GM12873 (cell line): ENCODE results near the gene HPGDS.

Experiments used
- TF ChIP-seq, protein P1 (sequence below): IDR thresholded peaks from 2 replicates; pipeline ENCODE4 v1.5.1; 2012; ENCODE audit warnings: low read depth, mild to moderate bottlenecking, moderate library complexity, low read length, control low read depth; ENCODE audit not compliant: insufficient read depth; ENCODE audit errors: missing control alignments

The HPGDS gene

DNA sequence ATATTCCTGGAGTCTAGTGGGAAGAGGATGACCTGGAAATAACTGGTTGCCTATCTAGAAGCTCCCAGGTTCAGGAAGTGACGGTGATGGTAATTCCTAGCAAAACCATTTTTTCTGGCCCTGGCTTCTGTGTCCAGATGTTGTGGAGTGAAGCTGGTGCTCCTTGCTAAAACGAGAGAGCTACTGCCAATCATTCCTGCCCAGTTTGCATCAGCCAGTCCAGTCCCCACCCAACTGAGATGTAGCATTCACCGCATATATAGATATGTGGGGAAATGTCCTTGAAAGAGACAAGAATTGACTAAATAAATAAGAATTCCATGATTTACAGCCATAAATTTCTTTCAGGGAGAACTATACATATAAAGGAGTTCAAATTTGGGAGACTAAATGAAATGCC is 6.3 kb downstream of the HPGDS start:
- TF ChIP-seq, protein P1, sequence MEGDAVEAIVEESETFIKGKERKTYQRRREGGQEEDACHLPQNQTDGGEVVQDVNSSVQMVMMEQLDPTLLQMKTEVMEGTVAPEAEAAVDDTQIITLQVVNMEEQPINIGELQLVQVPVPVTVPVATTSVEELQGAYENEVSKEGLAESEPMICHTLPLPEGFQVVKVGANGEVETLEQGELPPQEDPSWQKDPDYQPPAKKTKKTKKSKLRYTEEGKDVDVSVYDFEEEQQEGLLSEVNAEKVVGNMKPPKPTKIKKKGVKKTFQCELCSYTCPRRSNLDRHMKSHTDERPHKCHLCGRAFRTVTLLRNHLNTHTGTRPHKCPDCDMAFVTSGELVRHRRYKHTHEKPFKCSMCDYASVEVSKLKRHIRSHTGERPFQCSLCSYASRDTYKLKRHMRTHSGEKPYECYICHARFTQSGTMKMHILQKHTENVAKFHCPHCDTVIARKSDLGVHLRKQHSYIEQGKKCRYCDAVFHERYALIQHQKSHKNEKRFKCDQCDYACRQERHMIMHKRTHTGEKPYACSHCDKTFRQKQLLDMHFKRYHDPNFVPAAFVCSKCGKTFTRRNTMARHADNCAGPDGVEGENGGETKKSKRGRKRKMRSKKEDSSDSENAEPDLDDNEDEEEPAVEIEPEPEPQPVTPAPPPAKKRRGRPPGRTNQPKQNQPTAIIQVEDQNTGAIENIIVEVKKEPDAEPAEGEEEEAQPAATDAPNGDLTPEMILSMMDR, result no peak

DNA sequence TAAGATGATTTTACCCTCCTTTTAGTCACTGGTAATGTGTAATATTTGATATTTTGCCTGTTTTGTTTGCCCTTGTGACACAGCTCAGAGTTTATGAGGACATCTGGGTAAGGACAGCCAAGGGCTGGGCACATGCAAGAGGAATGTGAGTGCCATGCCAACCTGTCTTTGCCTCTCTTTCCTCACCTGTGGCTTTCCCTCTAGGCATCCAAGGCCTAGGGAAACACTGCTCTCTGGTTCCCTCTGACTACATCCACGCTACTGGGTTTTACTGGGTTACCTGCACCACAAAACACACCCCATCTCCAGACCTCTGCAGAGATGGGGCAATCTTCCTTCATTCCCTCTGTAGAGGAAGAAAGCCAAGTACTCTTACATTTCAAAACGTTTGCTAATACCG is 7.7 kb downstream of the HPGDS start:
- TF ChIP-seq, protein P1, result no peak

DNA sequence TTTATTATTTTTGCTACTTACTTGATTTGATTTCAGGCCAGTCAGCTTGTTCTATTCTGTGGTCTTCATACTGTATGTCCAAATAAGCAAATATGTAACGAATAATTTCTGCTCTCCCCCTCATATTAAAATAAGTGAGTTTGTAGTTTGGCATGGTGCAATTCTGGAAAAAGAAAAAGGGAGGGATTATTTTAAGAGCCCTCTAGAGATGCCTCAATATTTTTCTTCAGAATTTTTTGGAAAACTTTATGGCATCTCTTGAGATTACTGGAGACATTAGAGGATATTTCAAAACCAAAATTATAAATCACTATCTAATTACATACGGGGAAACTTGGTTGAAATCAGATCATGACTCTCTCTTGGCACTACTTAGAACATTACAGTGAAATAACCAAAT is 8.2 kb downstream of the HPGDS start:
- TF ChIP-seq, protein P1, result no peak

DNA sequence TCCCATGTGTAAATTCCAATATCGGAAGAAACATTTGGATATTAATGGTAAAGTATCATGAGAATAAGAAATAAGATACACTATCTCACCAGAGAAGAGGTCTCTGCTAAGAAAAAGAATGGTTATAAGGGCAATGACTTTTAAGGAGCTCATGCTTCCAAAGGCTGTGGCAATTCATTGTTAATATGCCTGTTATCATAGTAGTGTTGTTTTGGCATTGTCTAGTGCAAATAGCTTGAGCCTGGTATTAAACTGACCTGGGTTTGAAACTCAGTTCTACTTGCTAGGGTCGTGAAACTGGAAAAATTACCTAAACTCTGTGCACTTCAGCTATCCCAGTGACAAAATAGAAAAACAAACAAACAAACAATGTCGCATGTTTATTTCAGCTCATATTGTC is 8.8 kb downstream of the HPGDS start:
- TF ChIP-seq, protein P1, result no peak

DNA sequence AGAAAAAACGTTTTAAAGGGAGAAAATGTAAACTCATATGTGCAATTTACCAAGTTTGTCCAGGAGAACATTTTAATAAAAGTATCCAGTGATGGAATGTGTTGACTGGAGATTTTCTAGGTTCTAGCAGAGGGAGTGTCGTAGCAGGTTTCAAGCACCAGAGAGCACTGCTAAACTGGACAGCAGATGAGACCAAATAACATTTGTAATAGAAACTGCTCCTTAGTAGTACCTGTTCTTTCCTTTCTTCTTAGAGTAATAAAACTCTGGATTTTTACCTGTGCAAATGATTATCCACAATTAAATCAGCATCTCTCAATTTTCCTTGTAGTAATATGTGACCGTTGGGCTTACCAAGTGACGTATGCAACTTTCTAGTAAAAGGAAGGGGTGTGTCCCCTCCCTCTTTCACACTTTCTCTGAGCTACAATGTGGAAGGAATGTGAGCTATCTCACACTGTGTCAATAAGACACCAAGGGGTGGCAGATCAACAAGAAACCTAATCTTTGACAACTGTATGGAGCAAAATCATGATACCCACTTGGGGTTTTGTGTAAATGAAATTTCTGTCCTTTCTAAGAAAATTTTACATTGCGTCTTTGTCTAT is 9.5 kb downstream of the HPGDS start:
- TF ChIP-seq, protein P1, result peak; percentile 14

DNA sequence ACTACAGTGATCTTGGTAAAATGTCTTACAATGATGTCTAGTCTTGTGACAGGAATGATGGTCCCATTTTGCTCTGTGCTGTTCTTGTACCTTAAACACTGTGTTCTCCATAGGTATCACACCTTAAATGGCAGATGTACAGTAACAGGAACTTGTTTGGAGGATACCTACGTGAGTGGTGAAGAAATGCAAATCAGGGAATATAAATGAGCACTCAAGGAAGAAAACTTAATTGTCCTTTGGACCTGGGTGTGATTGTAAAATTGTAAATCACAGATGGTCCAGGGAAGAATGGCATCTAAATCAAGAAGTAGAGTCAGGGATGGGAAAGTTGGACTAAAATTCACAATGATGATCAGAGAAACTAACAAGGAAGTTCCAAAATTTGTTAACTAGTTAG is 12.7 kb downstream of the HPGDS start:
- TF ChIP-seq, protein P1, result no peak

DNA sequence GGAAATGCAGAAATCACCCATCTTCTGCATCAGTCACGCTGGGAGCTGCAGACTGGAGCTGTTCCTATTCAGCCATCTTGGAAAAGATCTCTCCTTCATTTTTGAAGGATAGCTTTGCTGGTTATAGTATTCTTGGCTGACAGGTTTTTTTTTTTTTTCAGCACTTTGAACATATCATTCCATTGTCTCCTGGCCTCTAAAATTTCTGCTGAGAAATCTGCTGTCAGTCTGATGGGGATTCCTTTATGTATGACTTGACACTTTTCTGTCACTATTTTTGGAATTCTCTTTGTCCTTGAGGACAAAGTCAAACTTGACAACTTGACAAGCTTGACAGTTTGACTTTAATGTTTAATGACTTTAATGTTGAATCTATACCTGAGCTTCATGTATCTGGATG is 16.8 kb downstream of the HPGDS start:
- TF ChIP-seq, protein P1, result no peak
